ENCODE results near the gene ENOX1.

The ENOX1 gene

DNA sequence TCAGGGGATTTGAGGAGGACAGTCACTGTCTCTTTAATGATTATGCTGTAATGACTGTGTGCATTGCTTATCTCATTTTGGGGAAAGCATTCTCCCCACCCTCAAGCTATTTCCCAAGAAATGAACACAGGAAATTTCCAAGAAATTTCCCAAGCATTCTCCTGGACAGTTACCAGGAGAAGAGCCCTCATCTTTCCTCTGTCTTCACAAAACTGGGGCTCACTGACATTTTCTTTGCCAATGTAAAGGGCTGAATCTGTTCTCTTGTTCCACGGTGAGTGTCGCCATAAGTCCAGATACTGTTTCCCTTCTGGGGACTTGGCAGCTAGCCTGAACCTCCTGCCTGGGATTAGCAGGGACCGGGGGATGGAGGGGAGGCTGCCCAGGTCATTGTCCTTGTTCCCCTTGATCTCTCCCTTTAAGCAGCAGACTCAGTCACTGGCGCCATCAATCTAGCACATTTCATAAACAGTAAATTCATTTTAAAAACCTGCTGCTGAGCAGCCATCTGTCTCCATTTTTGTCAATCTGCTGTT is 590.6 kb downstream of the ENOX1 start:
- Histone ChIP-seq H3K27me3 (ENCODE audit: control insufficient read depth in 2 of 2, insufficient read depth in 2 of 2, low read length in 2 of 2) (no peaks in the 10 kb centered on the region), H3K4me1 (ENCODE audit: control insufficient read depth in 2 of 2, insufficient read depth in 2 of 2, low read length in 2 of 2) (no peaks in the 10 kb centered on the region), H3K36me3 (ENCODE audit: control insufficient read depth in 2 of 2, insufficient read depth in 2 of 2, low read length in 2 of 2) (no peaks in the 10 kb centered on the region), H3K9me3 (ENCODE audit: control insufficient read depth in 2 of 2, low read length in 2 of 2) (no peaks in the 10 kb centered on the region), H3K4me3 (ENCODE audit: low read length in 2 of 2) (no peak overlapping the region), H3K27ac (ENCODE audit: low read depth in 2 of 2, low read length in 2 of 2) (no peak overlapping the region), H3K9ac (ENCODE audit: low read depth in 1 of 2, low read length in 2 of 2) (no peak overlapping the region)

DNA sequence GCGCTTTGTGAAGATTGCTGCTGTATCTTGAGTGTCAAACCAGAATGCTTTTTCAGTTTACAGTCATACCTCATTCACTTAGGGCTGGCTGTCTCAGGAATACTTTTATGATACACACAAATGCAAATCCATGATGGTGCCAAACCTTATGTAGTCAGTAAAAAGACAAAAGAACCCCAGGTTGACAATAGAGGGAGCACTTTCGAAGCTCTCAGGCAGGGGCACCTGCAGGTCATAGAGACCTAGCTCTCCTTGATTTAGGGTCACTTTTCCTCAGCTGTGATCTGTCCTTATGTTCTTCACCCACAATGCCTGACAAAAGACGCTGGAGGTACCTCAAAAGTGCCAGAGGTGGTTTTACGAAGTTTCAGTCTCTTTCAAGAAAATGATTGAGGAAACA is 591.2 kb downstream of the ENOX1 start:
- Histone ChIP-seq H3K9ac (ENCODE audit: low read depth in 1 of 2, low read length in 2 of 2) (no peak overlapping the region), H3K27ac (ENCODE audit: low read depth in 2 of 2, low read length in 2 of 2) (no peak overlapping the region), H3K4me3 (ENCODE audit: low read length in 2 of 2) (no peak overlapping the region), H3K9me3 (ENCODE audit: control insufficient read depth in 2 of 2, low read length in 2 of 2) (no peaks in the 10 kb centered on the region), H3K36me3 (ENCODE audit: control insufficient read depth in 2 of 2, insufficient read depth in 2 of 2, low read length in 2 of 2) (no peaks in the 10 kb centered on the region), H3K4me1 (ENCODE audit: control insufficient read depth in 2 of 2, insufficient read depth in 2 of 2, low read length in 2 of 2) (no peaks in the 10 kb centered on the region), H3K27me3 (ENCODE audit: control insufficient read depth in 2 of 2, insufficient read depth in 2 of 2, low read length in 2 of 2) (no peaks in the 10 kb centered on the region)

DNA sequence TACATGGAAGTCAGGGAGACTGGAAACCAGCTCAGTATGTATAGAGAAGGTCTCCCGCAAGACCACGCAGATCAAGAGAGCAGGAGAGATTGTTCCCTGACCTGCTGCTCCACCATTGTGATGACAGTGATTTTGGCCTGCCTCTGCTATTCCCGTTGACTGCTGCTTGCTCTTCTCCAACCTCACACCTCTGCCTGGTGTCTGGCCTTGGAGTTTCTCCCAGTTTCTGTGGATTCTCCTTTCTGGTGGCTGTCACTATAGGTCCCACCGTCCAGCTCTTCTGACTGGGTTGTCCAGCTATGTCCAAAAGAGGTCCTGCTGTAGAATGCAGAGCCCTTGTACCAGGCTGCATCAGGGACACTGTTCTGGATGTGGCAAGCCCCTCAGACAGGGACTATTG is 591.7 kb downstream of the ENOX1 start:
- no peaks in the 10 kb centered on the region for H3K9me3 ChIP-seq (ENCODE audit: control insufficient read depth in 2 of 2, low read length in 2 of 2)
- H3K4me3 ChIP-seq (ENCODE audit: low read length in 2 of 2) = no peak overlapping the region
- H3K27me3 ChIP-seq (ENCODE audit: control insufficient read depth in 2 of 2, insufficient read depth in 2 of 2, low read length in 2 of 2) = no peaks in the 10 kb centered on the region
- no peak overlapping the region for H3K27ac ChIP-seq (ENCODE audit: low read depth in 2 of 2, low read length in 2 of 2)
- no peak overlapping the region for H3K9ac ChIP-seq (ENCODE audit: low read depth in 1 of 2, low read length in 2 of 2)
- no peaks in the 10 kb centered on the region for H3K4me1 ChIP-seq (ENCODE audit: control insufficient read depth in 2 of 2, insufficient read depth in 2 of 2, low read length in 2 of 2)
- no peaks in the 10 kb centered on the region for H3K36me3 ChIP-seq (ENCODE audit: control insufficient read depth in 2 of 2, insufficient read depth in 2 of 2, low read length in 2 of 2)

DNA sequence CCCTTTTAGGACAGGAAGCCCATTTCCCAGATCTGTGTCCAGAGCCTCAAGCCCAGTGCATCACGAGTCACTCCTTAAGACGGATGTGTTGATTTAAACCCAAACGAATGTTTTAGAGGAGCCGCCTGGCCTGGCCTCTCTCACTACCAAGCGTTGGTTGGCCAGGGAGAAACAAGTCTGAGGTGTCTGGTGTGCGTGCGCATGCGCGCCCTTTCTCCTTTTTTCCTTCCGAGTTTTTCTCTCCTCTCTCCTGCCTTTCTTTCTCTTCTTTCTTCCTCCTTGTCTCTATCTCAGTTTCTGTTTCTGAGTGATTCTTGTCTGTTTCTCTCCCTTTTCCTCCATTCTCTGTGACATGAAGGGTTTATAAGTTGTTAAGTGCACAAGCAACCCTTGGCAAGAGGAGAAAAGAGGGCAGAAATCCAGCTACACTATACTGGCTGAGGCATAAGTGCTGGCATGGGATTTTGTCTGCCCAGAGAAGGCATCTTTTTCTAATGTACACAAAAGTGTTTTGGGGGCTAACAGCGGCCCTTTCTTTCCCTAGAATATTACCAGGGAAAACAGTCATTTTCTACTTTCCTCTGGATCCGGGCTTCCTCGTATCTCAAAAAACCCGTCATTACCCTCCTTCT is 592.9 kb downstream of the ENOX1 start:
- no peaks in the 10 kb centered on the region for H3K9me3 ChIP-seq (ENCODE audit: control insufficient read depth in 2 of 2, low read length in 2 of 2)
- H3K4me1 ChIP-seq (ENCODE audit: control insufficient read depth in 2 of 2, insufficient read depth in 2 of 2, low read length in 2 of 2) = no peaks in the 10 kb centered on the region
- no peaks in the 10 kb centered on the region for H3K36me3 ChIP-seq (ENCODE audit: control insufficient read depth in 2 of 2, insufficient read depth in 2 of 2, low read length in 2 of 2)
- no peak overlapping the region for H3K27ac ChIP-seq (ENCODE audit: low read depth in 2 of 2, low read length in 2 of 2)
- H3K9ac ChIP-seq (ENCODE audit: low read depth in 1 of 2, low read length in 2 of 2) = no peak overlapping the region
- no peak overlapping the region for H3K4me3 ChIP-seq (ENCODE audit: low read length in 2 of 2)
- H3K27me3 ChIP-seq (ENCODE audit: control insufficient read depth in 2 of 2, insufficient read depth in 2 of 2, low read length in 2 of 2) = no peaks in the 10 kb centered on the region

DNA sequence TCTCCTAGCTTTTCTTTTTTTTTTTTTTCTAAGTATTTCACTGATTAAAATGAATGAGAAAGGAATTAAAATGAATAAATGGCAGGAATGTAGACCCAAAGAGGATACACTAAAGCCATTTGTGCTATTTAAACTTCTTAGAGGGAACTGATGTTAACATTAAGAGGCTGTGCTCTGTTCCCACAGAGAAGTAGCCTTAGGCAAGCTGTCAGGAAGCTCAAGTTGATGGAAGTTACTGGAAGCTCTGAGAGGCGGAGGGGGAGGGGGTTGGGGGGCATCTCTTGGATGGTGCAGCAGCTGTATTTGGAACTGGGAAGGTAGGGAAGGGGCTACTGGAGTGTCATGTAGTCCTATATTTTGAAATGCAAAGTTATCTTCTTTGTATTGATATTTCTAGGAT is 595.2 kb downstream of the ENOX1 start:
- H3K36me3 ChIP-seq (ENCODE audit: control insufficient read depth in 2 of 2, insufficient read depth in 2 of 2, low read length in 2 of 2) = no peaks in the 10 kb centered on the region

DNA sequence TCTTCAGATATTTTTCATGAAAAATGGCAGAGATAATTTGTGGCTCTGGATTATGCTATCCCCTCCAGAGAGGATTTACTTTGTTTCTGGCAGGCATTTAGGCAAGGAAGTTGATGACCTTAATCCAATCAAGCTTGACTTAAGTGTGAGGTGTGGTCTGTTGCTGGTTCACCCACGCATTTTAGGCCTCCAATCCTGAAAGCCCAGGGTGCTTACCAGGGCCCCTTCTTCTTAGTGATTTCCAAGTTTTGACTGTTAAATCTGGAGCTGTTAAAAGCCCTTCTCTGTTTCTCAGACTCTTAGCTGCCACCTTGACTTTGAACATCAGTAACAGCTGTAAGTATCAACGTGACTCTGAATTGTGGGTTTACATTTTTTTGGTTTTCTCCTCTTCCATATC is 601.5 kb downstream of the ENOX1 start:
- H3K27ac ChIP-seq (ENCODE audit: low read depth in 2 of 2, low read length in 2 of 2) = no peak overlapping the region
- H3K4me1 ChIP-seq (ENCODE audit: control insufficient read depth in 2 of 2, insufficient read depth in 2 of 2, low read length in 2 of 2) = no peaks in the 10 kb centered on the region
- no peak overlapping the region for H3K4me3 ChIP-seq (ENCODE audit: low read length in 2 of 2)
- H3K27me3 ChIP-seq (ENCODE audit: control insufficient read depth in 2 of 2, insufficient read depth in 2 of 2, low read length in 2 of 2) = no peaks in the 10 kb centered on the region
- H3K36me3 ChIP-seq (ENCODE audit: control insufficient read depth in 2 of 2, insufficient read depth in 2 of 2, low read length in 2 of 2) = no peaks in the 10 kb centered on the region
- H3K9me3 ChIP-seq (ENCODE audit: control insufficient read depth in 2 of 2, low read length in 2 of 2) = no peaks in the 10 kb centered on the region
- no peak overlapping the region for H3K9ac ChIP-seq (ENCODE audit: low read depth in 1 of 2, low read length in 2 of 2)

More for the DNA sequence above, 595.2 kb downstream of the ENOX1 start:
- no peak overlapping the region for H3K27ac ChIP-seq (ENCODE audit: low read depth in 2 of 2, low read length in 2 of 2)
- no peaks in the 10 kb centered on the region for H3K27me3 ChIP-seq (ENCODE audit: control insufficient read depth in 2 of 2, insufficient read depth in 2 of 2, low read length in 2 of 2)
- no peaks in the 10 kb centered on the region for H3K9me3 ChIP-seq (ENCODE audit: control insufficient read depth in 2 of 2, low read length in 2 of 2)
- H3K9ac ChIP-seq (ENCODE audit: low read depth in 1 of 2, low read length in 2 of 2) = no peak overlapping the region
- no peak overlapping the region for H3K4me3 ChIP-seq (ENCODE audit: low read length in 2 of 2)
- H3K4me1 ChIP-seq (ENCODE audit: control insufficient read depth in 2 of 2, insufficient read depth in 2 of 2, low read length in 2 of 2) = no peaks in the 10 kb centered on the region

DNA sequence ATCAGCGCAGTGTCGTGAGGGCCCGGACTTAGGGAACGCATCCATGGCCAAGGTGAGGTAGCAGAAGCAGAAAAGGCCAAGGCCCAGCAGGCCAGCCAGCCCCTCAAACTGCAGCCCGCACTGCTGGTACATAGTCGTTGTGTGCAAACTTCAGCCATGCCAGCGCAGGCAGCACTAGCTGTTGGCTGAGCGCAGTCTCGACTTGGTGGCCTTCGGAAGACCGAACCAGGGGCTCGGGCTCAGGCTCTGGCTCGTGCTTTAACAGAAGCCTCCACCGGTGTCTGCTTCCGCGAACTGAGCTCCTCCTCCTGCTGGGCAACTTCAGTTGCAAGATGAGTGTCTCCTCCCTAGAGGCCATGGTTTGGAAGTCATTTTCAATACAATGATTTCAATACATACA is 605.9 kb downstream of the ENOX1 start:
- Histone ChIP-seq H3K36me3 (ENCODE audit: control insufficient read depth in 2 of 2, insufficient read depth in 2 of 2, low read length in 2 of 2) (no peaks in the 10 kb centered on the region), H3K4me1 (ENCODE audit: control insufficient read depth in 2 of 2, insufficient read depth in 2 of 2, low read length in 2 of 2) (no peaks in the 10 kb centered on the region), H3K27me3 (ENCODE audit: control insufficient read depth in 2 of 2, insufficient read depth in 2 of 2, low read length in 2 of 2) (no peaks in the 10 kb centered on the region), H3K9me3 (ENCODE audit: control insufficient read depth in 2 of 2, low read length in 2 of 2) (no peaks in the 10 kb centered on the region), H3K27ac (ENCODE audit: low read depth in 2 of 2, low read length in 2 of 2) (no peak overlapping the region), H3K4me3 (ENCODE audit: low read length in 2 of 2) (no peak overlapping the region), H3K9ac (ENCODE audit: low read depth in 1 of 2, low read length in 2 of 2) (no peak overlapping the region)

DNA sequence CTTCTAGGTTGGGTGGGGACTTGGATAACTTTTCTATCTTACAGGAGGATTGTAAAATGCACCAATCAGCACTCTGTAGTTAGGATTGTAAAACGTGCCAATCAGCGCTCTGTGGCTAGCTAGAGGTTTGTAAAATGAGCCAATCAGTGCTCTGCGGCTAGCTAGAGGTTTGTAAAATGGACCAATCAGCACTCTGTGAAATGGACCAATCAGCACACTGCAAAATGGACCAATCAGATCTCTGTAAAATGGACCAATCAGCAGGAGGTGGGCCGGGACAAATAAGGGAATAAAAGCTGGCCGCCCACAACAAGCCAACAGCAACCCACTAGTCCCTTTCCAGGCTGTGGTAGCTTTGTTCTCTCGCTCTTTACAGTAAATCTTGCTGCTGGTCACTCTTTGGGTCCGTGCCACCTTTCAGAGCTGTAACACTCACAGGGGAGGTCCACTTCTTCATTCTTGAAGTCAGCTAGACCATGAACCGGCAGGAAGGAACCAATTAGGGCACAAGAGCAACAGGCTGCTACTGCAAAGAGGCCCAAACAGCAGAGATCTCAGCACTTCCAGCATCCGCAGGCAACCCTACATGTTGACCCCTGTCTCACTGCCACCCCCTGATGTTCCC is 606.6 kb downstream of the ENOX1 start:
- H3K27ac ChIP-seq (ENCODE audit: low read depth in 2 of 2, low read length in 2 of 2) = no peak overlapping the region
- no peaks in the 10 kb centered on the region for H3K4me1 ChIP-seq (ENCODE audit: control insufficient read depth in 2 of 2, insufficient read depth in 2 of 2, low read length in 2 of 2)
- no peak overlapping the region for H3K4me3 ChIP-seq (ENCODE audit: low read length in 2 of 2)
- no peaks in the 10 kb centered on the region for H3K36me3 ChIP-seq (ENCODE audit: control insufficient read depth in 2 of 2, insufficient read depth in 2 of 2, low read length in 2 of 2)
- H3K9ac ChIP-seq (ENCODE audit: low read depth in 1 of 2, low read length in 2 of 2) = no peak overlapping the region
- H3K27me3 ChIP-seq (ENCODE audit: control insufficient read depth in 2 of 2, insufficient read depth in 2 of 2, low read length in 2 of 2) = no peaks in the 10 kb centered on the region
- no peaks in the 10 kb centered on the region for H3K9me3 ChIP-seq (ENCODE audit: control insufficient read depth in 2 of 2, low read length in 2 of 2)

DNA sequence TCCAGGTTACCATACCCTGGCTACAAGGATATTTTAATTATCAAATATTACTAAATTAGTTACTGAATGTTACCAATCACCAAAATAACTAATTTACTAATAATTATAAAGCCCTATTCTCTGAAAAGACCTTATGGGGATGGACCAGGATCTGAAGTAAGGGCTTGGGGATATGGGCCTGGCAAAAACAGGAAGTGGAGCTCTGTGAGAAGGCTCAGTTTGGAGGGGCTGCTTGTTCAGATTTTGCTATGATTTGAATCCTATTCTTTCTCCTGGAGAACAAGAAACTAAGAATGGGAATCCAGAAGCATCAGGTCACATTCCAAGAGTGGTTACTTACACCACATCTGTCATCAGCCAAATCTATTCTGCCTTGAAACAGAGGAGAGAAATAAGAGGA is 615.3 kb downstream of the ENOX1 start:
- Histone ChIP-seq H3K4me3 (ENCODE audit: low read length in 2 of 2) (no peak overlapping the region), H3K9me3 (ENCODE audit: control insufficient read depth in 2 of 2, low read length in 2 of 2) (no peaks in the 10 kb centered on the region), H3K9ac (ENCODE audit: low read depth in 1 of 2, low read length in 2 of 2) (no peak overlapping the region), H3K36me3 (ENCODE audit: control insufficient read depth in 2 of 2, insufficient read depth in 2 of 2, low read length in 2 of 2) (no peaks in the 10 kb centered on the region), H3K27ac (ENCODE audit: low read depth in 2 of 2, low read length in 2 of 2) (no peak overlapping the region), H3K27me3 (ENCODE audit: control insufficient read depth in 2 of 2, insufficient read depth in 2 of 2, low read length in 2 of 2) (no peaks in the 10 kb centered on the region), H3K4me1 (ENCODE audit: control insufficient read depth in 2 of 2, insufficient read depth in 2 of 2, low read length in 2 of 2) (no peaks in the 10 kb centered on the region)

DNA sequence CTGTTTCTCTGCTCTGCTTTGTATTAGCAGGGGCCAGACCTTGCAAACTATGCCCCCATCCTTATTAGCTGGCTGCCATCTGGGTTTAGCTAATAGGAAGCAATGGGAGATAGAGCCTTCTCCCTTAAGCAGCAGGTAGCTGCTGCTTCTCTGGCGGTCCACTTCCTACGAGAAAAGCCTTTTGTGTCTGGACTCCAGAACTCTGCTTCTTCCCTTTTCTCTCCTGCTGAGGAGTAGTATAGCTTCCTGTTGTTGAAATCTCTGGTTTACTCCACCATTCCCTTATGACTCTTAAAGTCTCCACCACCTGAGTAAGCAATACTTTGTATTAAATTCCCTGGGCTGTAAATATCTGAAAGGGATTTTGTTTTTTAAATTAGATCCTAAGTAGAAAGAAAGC is 616.3 kb downstream of the ENOX1 start:
- no peak overlapping the region for H3K27ac ChIP-seq (ENCODE audit: low read depth in 2 of 2, low read length in 2 of 2)
- H3K4me3 ChIP-seq (ENCODE audit: low read length in 2 of 2) = no peak overlapping the region
- H3K27me3 ChIP-seq (ENCODE audit: control insufficient read depth in 2 of 2, insufficient read depth in 2 of 2, low read length in 2 of 2) = no peaks in the 10 kb centered on the region
- H3K9me3 ChIP-seq (ENCODE audit: control insufficient read depth in 2 of 2, low read length in 2 of 2) = no peaks in the 10 kb centered on the region
- no peaks in the 10 kb centered on the region for H3K4me1 ChIP-seq (ENCODE audit: control insufficient read depth in 2 of 2, insufficient read depth in 2 of 2, low read length in 2 of 2)
- no peak overlapping the region for H3K9ac ChIP-seq (ENCODE audit: low read depth in 1 of 2, low read length in 2 of 2)
- no peaks in the 10 kb centered on the region for H3K36me3 ChIP-seq (ENCODE audit: control insufficient read depth in 2 of 2, insufficient read depth in 2 of 2, low read length in 2 of 2)

Data from mucosa of rectum (tissue), 2 donors.